Mesothelial cell of epicardium (in vitro differentiated cells): ENCODE results near the gene AANAT. TPM values are rescaled to one million over a fixed set of nuclear protein-coding genes. Genes with fewer than 3 reads are reported as not detected.

Experiments used
- DNase-seq, 2 experiments: peaks; one replicate each; pipeline ENCODE4 v3.0.0; 2021; ENCODE audit warnings: low spot score in 2 of 2; ENCODE audit not compliant: unreplicated experiment in 2 of 2
- H3K27ac Mint-ChIP-seq: 2 replicates; pipeline ENCODE4 v1.8.0; 2021; ENCODE audit warnings: mixed read lengths
- H3K27me3 Mint-ChIP-seq: 2 replicates; pipeline ENCODE4 v1.8.0; 2021; ENCODE audit warnings: low read depth, mixed read lengths
- H3K36me3 Mint-ChIP-seq: 2 replicates; pipeline ENCODE4 v1.8.0; 2021; ENCODE audit warnings: mixed read lengths
- H3K4me1 Mint-ChIP-seq: 2 replicates; pipeline ENCODE4 v1.8.0; 2021; ENCODE audit warnings: mixed read lengths
- H3K4me3 Mint-ChIP-seq: 2 replicates; pipeline ENCODE4 v1.8.0; 2021; ENCODE audit warnings: mild to moderate bottlenecking, moderate library complexity, mixed read lengths
- H3K9me3 Mint-ChIP-seq: 2 replicates; pipeline ENCODE4 v1.8.0; 2021; ENCODE audit warnings: mixed read lengths
- total RNA-seq: library from RNA; stranded (reverse); gene quantifications from 3 replicates; pipeline ENCODE4 v1.2.1, GENCODE V29; 2021
- TF ChIP-seq, protein P1 (sequence below): fragments of 200-600 bp; sonication (generic); IDR thresholded peaks from one replicate; pipeline ENCODE4 v1.5.0; 2021; ENCODE audit warnings: antibody characterized with exemption; ENCODE audit not compliant: unreplicated experiment

The AANAT gene
- total RNA-seq, 1 donor from 2014 or later, result 0.22 TPM

DNA sequence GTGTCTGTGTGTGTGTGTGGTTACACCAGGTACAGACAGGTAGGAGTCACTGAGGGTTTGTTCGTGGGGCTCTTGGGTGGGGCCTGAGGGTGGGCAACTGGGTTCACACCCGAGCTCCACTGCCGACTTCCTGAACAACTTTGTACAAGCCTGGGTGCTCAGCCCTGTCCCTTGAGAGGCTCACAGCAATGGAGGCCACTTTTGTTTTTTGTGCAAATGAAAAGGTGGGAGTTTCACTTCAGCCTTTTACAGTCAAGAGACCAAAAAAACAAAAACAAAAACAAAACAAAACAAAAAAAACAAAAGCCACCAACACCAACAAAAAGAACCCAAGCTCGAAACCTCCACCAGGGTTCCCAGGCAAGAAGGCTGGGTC lies 31.5 kb downstream of the AANAT start:
- no peak overlapping the region for H3K4me3 Mint-ChIP-seq
- H3K27ac Mint-ChIP-seq, result peak overlapping the region; percentile 84
- peaks cover 44% of the 10 kb centered on the region for H3K4me1 Mint-ChIP-seq
- TF ChIP-seq, protein P1, sequence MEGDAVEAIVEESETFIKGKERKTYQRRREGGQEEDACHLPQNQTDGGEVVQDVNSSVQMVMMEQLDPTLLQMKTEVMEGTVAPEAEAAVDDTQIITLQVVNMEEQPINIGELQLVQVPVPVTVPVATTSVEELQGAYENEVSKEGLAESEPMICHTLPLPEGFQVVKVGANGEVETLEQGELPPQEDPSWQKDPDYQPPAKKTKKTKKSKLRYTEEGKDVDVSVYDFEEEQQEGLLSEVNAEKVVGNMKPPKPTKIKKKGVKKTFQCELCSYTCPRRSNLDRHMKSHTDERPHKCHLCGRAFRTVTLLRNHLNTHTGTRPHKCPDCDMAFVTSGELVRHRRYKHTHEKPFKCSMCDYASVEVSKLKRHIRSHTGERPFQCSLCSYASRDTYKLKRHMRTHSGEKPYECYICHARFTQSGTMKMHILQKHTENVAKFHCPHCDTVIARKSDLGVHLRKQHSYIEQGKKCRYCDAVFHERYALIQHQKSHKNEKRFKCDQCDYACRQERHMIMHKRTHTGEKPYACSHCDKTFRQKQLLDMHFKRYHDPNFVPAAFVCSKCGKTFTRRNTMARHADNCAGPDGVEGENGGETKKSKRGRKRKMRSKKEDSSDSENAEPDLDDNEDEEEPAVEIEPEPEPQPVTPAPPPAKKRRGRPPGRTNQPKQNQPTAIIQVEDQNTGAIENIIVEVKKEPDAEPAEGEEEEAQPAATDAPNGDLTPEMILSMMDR, result no peak
- DNase-seq, result no peak
- H3K36me3 Mint-ChIP-seq, result no peaks in the 10 kb centered on the region
- peaks cover 5% of the 10 kb centered on the region for H3K27me3 Mint-ChIP-seq
- no peaks in the 10 kb centered on the region for H3K9me3 Mint-ChIP-seq

DNA sequence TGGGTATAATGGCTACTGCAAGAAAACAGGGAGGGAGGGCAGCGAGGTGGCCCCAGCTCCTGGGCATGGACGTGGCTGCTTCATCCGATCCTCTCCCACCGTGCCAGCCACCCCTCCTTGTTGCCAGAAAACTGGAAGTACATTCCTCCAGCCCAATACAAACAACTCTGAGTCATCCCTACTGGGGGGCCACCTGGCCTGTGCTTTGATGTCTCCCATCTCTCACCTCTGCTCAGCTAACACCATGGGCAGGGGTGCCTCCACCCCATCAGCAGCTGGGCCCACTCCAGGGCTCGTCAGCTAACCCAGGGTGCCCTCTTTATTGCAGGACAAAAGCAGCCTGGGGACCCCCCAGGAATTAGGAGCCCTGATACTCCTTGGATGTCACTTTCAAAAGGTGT lies 31.9 kb downstream of the AANAT start:
- H3K27ac Mint-ChIP-seq, result no peak overlapping the region
- no peak overlapping the region for H3K4me3 Mint-ChIP-seq
- H3K4me1 Mint-ChIP-seq, result peaks cover 44% of the 10 kb centered on the region
- no peak for DNase-seq
- H3K36me3 Mint-ChIP-seq, result no peaks in the 10 kb centered on the region
- no peaks in the 10 kb centered on the region for H3K9me3 Mint-ChIP-seq
- TF ChIP-seq, protein P1, result no peak
- H3K27me3 Mint-ChIP-seq, result peaks cover 5% of the 10 kb centered on the region

DNA sequence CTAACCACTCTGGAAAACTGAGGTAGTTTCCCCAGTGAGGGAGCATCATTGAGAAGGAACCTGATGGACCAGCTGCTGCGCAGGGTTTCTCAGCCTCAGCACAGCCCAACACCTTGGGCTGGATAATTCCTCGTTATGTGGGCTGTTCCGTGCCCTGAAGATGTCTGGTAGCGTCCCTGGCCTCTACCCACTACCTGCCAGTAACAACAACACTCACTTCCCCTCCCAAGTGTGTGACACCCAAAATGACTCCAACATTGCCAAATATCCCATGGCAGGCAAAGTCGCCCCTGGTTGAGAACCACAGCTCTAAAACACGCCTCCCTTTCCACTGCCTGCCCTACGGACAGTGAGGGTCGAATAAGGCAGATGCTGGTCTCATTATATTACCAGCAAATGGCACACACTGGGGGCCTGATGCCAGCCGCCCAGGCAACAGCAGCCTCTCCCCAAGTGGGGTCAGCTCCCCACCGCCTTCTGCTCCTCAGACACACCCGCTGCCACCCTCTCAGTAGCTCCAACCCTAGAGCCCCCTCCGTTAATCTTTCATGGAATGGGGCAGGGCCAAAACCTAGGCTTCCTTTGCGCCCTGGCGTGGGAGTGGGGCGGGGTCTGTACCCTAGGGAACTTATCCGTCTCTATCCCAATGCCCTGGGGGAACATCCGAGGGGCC lies 32.8 kb downstream of the AANAT start:
- Mint-ChIP-seq H3K9me3 (no peaks in the 10 kb centered on the region), H3K36me3 (no peaks in the 10 kb centered on the region), H3K4me3 (peak overlapping the region; percentile 69), H3K27me3 (peaks cover 5% of the 10 kb centered on the region), H3K4me1 (peaks cover 44% of the 10 kb centered on the region), H3K27ac (no peak overlapping the region)
- DNase-seq, result no peak
- TF ChIP-seq, protein P1, result no peak

DNA sequence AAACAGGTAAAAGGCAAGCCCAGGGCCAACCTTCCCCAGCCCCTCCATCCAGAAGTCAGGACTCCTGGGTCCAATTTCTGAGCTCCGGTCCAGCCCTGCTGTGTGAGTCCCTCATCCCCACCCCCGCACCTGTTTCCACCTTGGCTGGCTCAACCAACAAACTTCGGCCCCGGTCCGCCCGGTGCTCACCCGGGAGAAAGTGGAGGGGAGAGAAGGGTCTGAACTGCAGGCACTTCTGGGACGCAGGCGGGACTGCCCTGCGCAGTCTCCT lies 33.3 kb downstream of the AANAT start:
- no peaks in the 10 kb centered on the region for H3K9me3 Mint-ChIP-seq
- TF ChIP-seq, protein P1, result no peak
- H3K4me1 Mint-ChIP-seq, result peaks cover 44% of the 10 kb centered on the region
- H3K4me3 Mint-ChIP-seq, result peak overlapping the region; percentile 69
- H3K27me3 Mint-ChIP-seq, result peaks cover 5% of the 10 kb centered on the region
- H3K36me3 Mint-ChIP-seq, result no peaks in the 10 kb centered on the region
- H3K27ac Mint-ChIP-seq, result no peak overlapping the region
- no peak for DNase-seq

DNA sequence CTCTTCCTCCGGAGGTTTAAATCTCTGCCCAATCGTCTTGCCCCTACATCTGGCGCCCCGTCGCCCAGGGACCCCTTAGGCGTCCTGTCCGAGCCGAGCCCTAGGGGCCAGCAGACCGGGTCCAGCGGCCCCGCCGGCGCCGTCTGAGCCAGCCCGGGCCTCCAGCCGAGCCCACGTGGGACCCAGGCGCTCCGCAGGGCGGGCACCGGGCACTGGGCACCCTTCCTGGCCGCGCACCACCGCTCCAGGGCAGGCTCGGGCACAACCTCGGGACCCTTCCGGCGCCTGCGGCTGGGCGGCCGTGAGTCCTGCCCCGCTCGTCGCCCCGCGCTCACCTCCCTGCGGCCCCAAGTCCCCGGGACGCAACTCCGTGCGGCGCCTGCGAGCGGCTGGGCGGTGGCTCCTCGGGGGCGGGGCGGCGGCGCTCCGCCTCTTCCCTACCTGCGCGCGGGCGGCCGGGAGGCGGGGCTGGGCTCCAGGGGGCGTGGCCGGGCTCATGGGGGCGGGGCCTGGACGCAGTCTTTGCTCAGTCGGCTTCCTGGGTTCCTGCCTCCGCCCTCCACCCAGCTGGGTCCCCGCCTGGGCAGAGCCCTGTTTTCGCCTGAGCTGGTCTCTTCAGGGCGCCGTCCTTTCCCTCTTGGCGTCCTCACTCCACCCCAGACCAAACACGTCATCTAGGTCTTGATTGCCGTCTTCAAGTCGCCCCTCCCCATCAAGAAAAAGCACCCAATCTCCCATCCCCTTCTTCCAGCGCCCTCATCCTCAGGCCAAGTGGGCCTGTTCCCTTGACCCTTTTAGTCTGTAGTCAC lies 33.8 kb downstream of the AANAT start, which contains the start of gene RHBDF2:
Gene RHBDF2, minus strand, starts transcription at position 406 of the 809 bp plus-strand sequence. CDS start 19,899 bp downstream, outside the sequence.
- Mint-ChIP-seq H3K27me3 (peaks cover 5% of the 10 kb centered on the region), H3K36me3 (no peaks in the 10 kb centered on the region), H3K4me1 (peaks cover 44% of the 10 kb centered on the region), H3K4me3 (peak within 1 kb of the TSS; percentile 76), H3K27ac (peak within 1 kb of the TSS; percentile 90), H3K9me3 (no peaks in the 10 kb centered on the region)
- TF ChIP-seq, protein P1, result no peak
- peak; percentile 89 to 98 for DNase-seq
